SK-N-SH treated with all-trans-retinoic acid at 6 μM for 48 hours (cell line): ENCODE data around the gene NCK2.

Source experiments
- ARNTL ChIP-seq: fragments of 450-650 bp; formaldehyde crosslinking; IDR thresholded peaks from 2 replicates; pipeline ENCODE4 v1.5.0; 2020; ENCODE audit warnings: low read depth, mild to moderate bottlenecking, moderate library complexity, borderline replicate concordance
- BACH2 ChIP-seq: fragments of 250-450 bp; sonication (Bioruptor Pico); IDR thresholded peaks from 2 replicates; pipeline ENCODE4 v1.9.0; 2021; ENCODE audit warnings: mild to moderate bottlenecking, borderline replicate concordance
- CREB5 ChIP-seq: fragments of 250-450 bp; sonication (Bioruptor Pico); IDR thresholded peaks from 2 replicates; pipeline ENCODE4 v1.5.1; 2020; ENCODE audit warnings: low read depth, mild to moderate bottlenecking, moderate library complexity
- PATZ1 ChIP-seq: fragments of 250-450 bp; sonication (Bioruptor Pico); IDR thresholded peaks from 2 replicates; pipeline ENCODE4 v1.8.0; 2020; ENCODE audit warnings: mild to moderate bottlenecking, moderate library complexity, borderline replicate concordance
- PPARA ChIP-seq: fragments of 250-450 bp; sonication (Bioruptor Pico); IDR thresholded peaks from 2 replicates; pipeline ENCODE4 v1.5.0; 2020; ENCODE audit warnings: mild to moderate bottlenecking, borderline replicate concordance
- SNAI2 ChIP-seq: fragments of 250-450 bp; sonication (Bioruptor Pico); IDR thresholded peaks from 2 replicates; pipeline ENCODE4 v1.5.0; 2020; ENCODE audit warnings: mild to moderate bottlenecking, moderate library complexity
- ZC3H10 ChIP-seq: fragments of 250-450 bp; sonication (Bioruptor Pico); IDR thresholded peaks from 2 replicates; pipeline ENCODE4 v1.5.1; 2021; ENCODE audit warnings: mild to moderate bottlenecking, moderate library complexity

- no peak for TF ChIP-seq ZC3H10
- TF ChIP-seq PATZ1 (CRISPR knock-in tag) = no peak
- TF ChIP-seq CREB5 = no peak
- TF ChIP-seq PPARA (CRISPR knock-in tag) = no peak
- no peak for TF ChIP-seq BACH2 (CRISPR knock-in tag)
- no peak for TF ChIP-seq SNAI2 (CRISPR knock-in tag)
- no peak for TF ChIP-seq ARNTL (CRISPR knock-in tag)
Measured at GRCh38 chr2:105868060-105868459, 123.3 kb downstream of the NCK2 start.
